Smooth muscle cell (in vitro differentiated cells): ENCODE data around the gene SAPCD2. TPM values are rescaled to one million over a fixed set of nuclear protein-coding genes. Genes with fewer than 3 reads are reported as not detected.
"Not testable (repeated sequence)": the region's sequence is repeated elsewhere in the genome, so short reads cannot be mapped to it uniquely, and the experiment has no call there.

ENCODE experiments used
- DNase-seq: peaks from one replicate; lab custom pipeline; 2025; ENCODE audit not compliant: unreplicated experiment; lab: John Stamatoyannopoulos, UW
- H2AFZ ChIP-seq: fragments of 200-600 bp; sonication (generic); 2 replicates; pipeline ENCODE4 v1.6.0; 2016; ENCODE audit warnings: antibody characterized with exemption, low read depth, mild to moderate bottlenecking
- H3F3A ChIP-seq: fragments of 200-600 bp; sonication (generic); 2 replicates; pipeline ENCODE4 v1.6.0; 2017; ENCODE audit warnings: antibody characterized with exemption, low read depth
- H3K27ac ChIP-seq: fragments of 200-600 bp; sonication (generic); 2 replicates; pipeline ENCODE4 v1.5.1; 2016; ENCODE audit warnings: low read depth, mild to moderate bottlenecking
- H3K27me3 ChIP-seq: fragments of 200-600 bp; sonication (generic); 2 replicates; pipeline ENCODE4 v1.6.1; 2016; ENCODE audit warnings: low read depth, mild to moderate bottlenecking
- H3K36me3 ChIP-seq: fragments of 200-600 bp; sonication (generic); 2 replicates; pipeline ENCODE4 v1.5.1; 2016; ENCODE audit warnings: low read depth
- H3K4me1 ChIP-seq: fragments of 200-600 bp; sonication (generic); 2 replicates; pipeline ENCODE4 v1.5.1; 2016; ENCODE audit warnings: low read depth
- H3K4me2 ChIP-seq: fragments of 200-600 bp; sonication (generic); 2 replicates; pipeline ENCODE4 v1.6.0; 2016; ENCODE audit warnings: mild to moderate bottlenecking
- H3K4me3 ChIP-seq: fragments of 200-600 bp; sonication (generic); 2 replicates; pipeline ENCODE4 v1.5.1; 2016; ENCODE audit warnings: mild to moderate bottlenecking
- H3K79me2 ChIP-seq: fragments of 200-600 bp; sonication (generic); 2 replicates; pipeline ENCODE4 v1.6.0; 2016; ENCODE audit warnings: low read depth, mild to moderate bottlenecking
- H3K9ac ChIP-seq: fragments of 200-600 bp; sonication (generic); 2 replicates; pipeline ENCODE4 v1.6.0; 2016; ENCODE audit warnings: low read depth
- H3K9me3 ChIP-seq: fragments of 200-600 bp; sonication (generic); replicated peaks from 2 replicates; pipeline ENCODE4 v1.5.1; 2016; ENCODE audit warnings: low read depth
- H4K20me1 ChIP-seq: fragments of 200-600 bp; sonication (generic); 2 replicates; pipeline ENCODE4 v1.6.0; 2016; ENCODE audit warnings: low read depth
- WGBS: methylation state at CpG from one replicate; pipeline ENCODE4 v1.1.7; 2016; ENCODE audit warnings: low lambda C conversion rate; 5-methylcytosine and 5-hydroxymethylcytosine counted together
- polyA plus RNA-seq: library from polyadenylated mRNA; unstranded; fragments of >200 nt; fragmentation: Nextera tagmentation; extraction: Ambion mirVana; gene quantifications from 2 replicates; pipeline ENCODE4 v1.2.1, GENCODE V29; 2016
- total RNA-seq: library from RNA; depleted of rRNA; stranded (reverse); fragments of >200 nt; gene quantifications from 2 replicates; pipeline ENCODE4 v1.2.3, GENCODE V29; 2014
- TF ChIP-seq, protein P1 (sequence below): fragments of 200-600 bp; sonication (generic); IDR thresholded peaks from 2 replicates; pipeline ENCODE4 v1.5.1; 2017; ENCODE audit warnings: borderline replicate concordance, mild to moderate bottlenecking, antibody characterized with exemption; ENCODE audit not compliant: insufficient read depth, poor library complexity, severe bottlenecking

SAPCD2 gene
- total and polyA plus RNA-seq, 2 experiments from 2014 or later: 1.9 to 3.9 TPM

DNA sequence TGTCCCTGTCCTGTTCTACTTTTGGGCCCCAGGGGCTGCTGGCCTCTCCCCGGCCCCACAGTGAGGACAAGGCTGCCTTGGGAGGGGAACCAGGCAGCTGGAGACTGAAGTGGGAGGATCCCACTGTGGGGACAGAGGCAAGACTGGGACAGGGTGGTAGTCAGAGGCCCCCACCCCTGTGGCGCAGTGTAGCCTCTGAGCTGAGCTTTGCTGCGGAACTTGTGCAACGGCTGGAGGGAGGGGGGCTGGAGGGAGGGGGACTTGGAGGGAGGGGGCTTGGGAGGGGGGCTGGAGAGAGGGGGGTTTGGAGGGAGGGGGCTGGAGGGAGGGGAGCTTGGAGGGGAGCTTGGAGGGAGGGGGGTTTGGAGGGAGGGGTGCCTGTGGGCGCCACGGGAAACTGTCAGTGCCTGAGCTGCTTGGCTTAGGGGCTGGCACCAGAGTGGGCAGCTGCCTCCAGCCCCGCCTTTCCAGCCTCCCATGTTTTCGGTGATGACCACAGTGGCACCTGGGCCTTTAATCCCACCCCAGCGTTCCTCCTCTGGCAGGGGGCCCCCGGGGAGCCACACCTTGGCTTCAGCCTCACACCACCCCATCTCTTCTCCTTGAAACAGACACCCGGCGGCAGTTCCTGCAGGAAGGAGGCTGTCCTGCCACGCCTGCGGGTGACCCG, 36.2 kb downstream of the SAPCD2 start:
- H3K27me3 ChIP-seq: no peaks in the 10 kb centered on the region
- no peaks in the 10 kb centered on the region for H3K79me2 ChIP-seq
- H3K36me3 ChIP-seq: no peaks in the 10 kb centered on the region
- H3K4me3 ChIP-seq: no peak overlapping the region
- no peak overlapping the region for H3K4me2 ChIP-seq
- TF ChIP-seq, protein P1, sequence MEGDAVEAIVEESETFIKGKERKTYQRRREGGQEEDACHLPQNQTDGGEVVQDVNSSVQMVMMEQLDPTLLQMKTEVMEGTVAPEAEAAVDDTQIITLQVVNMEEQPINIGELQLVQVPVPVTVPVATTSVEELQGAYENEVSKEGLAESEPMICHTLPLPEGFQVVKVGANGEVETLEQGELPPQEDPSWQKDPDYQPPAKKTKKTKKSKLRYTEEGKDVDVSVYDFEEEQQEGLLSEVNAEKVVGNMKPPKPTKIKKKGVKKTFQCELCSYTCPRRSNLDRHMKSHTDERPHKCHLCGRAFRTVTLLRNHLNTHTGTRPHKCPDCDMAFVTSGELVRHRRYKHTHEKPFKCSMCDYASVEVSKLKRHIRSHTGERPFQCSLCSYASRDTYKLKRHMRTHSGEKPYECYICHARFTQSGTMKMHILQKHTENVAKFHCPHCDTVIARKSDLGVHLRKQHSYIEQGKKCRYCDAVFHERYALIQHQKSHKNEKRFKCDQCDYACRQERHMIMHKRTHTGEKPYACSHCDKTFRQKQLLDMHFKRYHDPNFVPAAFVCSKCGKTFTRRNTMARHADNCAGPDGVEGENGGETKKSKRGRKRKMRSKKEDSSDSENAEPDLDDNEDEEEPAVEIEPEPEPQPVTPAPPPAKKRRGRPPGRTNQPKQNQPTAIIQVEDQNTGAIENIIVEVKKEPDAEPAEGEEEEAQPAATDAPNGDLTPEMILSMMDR: no peak
- no peak overlapping the region for H2AFZ ChIP-seq
- peaks cover 1% of the 10 kb centered on the region for H3K4me1 ChIP-seq
- no peaks in the 10 kb centered on the region for H4K20me1 ChIP-seq
- no peak overlapping the region for H3K27ac ChIP-seq
- no peak for DNase-seq
- WGBS: 90% methylated on average over 12 of the region's 15 CpGs
- no peaks in the 10 kb centered on the region for H3F3A ChIP-seq
- H3K9ac ChIP-seq: no peak overlapping the region
- no peaks in the 10 kb centered on the region for H3K9me3 ChIP-seq

DNA sequence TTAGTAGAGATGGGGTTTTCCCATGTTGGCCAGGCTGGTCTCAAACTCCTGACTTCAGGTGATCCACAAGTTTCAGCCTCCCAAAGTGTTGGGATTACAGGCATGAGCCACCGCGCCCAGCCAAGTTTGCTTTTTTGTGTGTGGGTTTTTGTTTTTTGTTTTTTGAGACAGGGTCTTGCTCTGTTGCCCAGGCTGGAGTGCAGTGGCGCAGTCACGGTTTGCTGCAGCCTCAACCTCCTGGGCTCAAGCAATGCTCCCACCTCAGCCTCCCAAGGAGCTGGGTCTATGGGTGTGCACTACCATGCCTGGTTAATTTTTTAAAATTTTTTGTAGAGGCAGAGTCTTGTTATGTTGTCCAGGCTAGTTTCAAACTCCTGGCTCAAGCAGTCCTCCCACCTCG, 36.9 kb downstream of the SAPCD2 start:
- H2AFZ ChIP-seq, H3K4me2 ChIP-seq, H3K4me1 ChIP-seq, H3K27me3 ChIP-seq, H3K9me3 ChIP-seq, DNase-seq, H3K79me2 ChIP-seq, H4K20me1 ChIP-seq, H3K27ac ChIP-seq, H3K9ac ChIP-seq, H3K4me3 ChIP-seq, H3K36me3 ChIP-seq, H3F3A ChIP-seq: not testable (repeated sequence)
- WGBS: 92% methylated on average over 5 of the region's 5 CpGs

DNA sequence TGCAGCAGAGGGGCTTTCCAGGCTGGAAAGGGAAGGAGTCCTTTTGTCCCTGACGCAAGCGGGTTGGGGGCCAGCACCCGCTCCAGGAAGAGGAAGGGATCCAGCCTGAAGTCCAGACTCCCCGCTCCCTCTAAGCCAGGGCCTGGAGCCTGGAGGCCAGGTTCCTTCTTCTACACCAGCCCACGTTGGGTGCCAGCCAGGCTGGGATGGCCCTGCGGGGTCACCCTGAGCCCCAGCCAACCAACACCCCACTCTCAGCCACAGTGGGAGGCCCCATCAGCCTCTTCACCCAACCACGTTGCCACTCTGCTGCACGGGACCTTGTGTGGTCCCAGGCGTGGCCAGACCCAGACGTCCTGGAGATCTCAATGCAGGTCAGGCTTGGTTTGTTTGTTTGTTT, 37.5 kb downstream of the SAPCD2 start:
- DNase-seq: no peak
- 93% methylated on average over 10 of the region's 10 CpGs for WGBS
- Histone ChIP-seq H3K4me1 (peaks cover 9% of the 10 kb centered on the region), H2AFZ (no peak overlapping the region), H3K27ac (no peak overlapping the region), H4K20me1 (no peaks in the 10 kb centered on the region), H3F3A (no peaks in the 10 kb centered on the region), H3K27me3 (no peaks in the 10 kb centered on the region), H3K9me3 (no peaks in the 10 kb centered on the region), H3K4me3 (no peak overlapping the region), H3K4me2 (no peak overlapping the region), H3K9ac (no peak overlapping the region), H3K36me3 (no peaks in the 10 kb centered on the region), H3K79me2 (no peaks in the 10 kb centered on the region)
- TF ChIP-seq, protein P1: no peak

DNA sequence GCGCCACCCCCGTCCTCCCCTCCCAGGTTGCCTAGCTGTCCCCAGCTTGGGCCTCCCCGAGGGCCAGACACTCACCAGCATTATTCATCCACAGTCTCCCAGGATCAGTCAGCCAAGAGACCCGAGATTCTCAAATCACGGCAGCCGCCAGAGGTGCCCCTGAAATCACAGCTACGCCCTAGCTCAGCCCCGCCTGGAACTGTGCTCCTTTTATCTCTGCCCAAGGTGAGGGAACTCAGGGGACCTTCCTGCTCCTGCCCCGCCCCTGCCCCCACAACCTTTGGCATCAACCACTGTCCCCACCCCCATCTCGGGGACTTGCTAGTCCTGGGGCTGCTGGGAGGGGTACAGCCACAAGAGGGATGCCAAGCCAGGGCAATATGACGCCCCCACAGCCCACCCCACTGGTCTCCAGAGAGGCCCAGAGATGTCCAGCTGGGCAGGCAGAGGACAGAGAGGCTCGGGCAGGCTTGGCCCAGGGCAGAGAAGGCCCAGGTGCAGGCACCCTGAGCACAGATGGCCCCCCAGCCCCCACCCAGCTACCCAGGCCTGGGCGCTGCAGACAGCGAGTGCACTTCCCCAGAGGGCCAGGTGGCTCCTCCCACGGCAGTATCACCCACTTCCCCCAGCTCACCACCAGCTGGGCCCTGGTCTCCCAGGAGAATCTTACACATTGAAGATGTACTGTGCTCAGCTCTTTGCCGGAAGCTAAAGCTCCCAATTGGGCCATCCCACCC, 38.3 kb downstream of the SAPCD2 start, which contains the start of gene FUT7:
FUT7 (minus strand) TSS at position 185 of the 737 bp plus-strand sequence; CDS start at position 88, 97 bp downstream.
- Histone ChIP-seq H3K36me3 (no peaks in the 10 kb centered on the region), H3K79me2 (no peaks in the 10 kb centered on the region), H4K20me1 (no peaks in the 10 kb centered on the region), H3K27me3 (no peaks in the 10 kb centered on the region), H3K9me3 (no peaks in the 10 kb centered on the region), H3K4me1 (peaks cover 14% of the 10 kb centered on the region), H3K27ac (no peak within 1 kb of the TSS), H3F3A (no peaks in the 10 kb centered on the region), H3K4me2 (no peak within 1 kb of the TSS), H2AFZ (no peak within 1 kb of the TSS), H3K9ac (no peak within 1 kb of the TSS), H3K4me3 (no peak within 1 kb of the TSS)
- WGBS: 73% methylated on average over 13 of the region's 16 CpGs
- TF ChIP-seq, protein P1: no peak
- DNase-seq: no peak
